ENCODE results near the gene SEBOX. TPM values are rescaled to one million over a fixed set of nuclear protein-coding genes. Genes with fewer than 3 reads are reported as not detected.

The SEBOX gene
- total RNA-seq, 2 donors from 2014 or later: not detected

- TF ChIP-seq POLR2AphosphoS5 (IDR thresholded peaks at IDR 0.05) (no peak), POLR2A (IDR thresholded peaks at IDR 0.05) (no peak)
- TF ChIP-seq, protein P1, sequence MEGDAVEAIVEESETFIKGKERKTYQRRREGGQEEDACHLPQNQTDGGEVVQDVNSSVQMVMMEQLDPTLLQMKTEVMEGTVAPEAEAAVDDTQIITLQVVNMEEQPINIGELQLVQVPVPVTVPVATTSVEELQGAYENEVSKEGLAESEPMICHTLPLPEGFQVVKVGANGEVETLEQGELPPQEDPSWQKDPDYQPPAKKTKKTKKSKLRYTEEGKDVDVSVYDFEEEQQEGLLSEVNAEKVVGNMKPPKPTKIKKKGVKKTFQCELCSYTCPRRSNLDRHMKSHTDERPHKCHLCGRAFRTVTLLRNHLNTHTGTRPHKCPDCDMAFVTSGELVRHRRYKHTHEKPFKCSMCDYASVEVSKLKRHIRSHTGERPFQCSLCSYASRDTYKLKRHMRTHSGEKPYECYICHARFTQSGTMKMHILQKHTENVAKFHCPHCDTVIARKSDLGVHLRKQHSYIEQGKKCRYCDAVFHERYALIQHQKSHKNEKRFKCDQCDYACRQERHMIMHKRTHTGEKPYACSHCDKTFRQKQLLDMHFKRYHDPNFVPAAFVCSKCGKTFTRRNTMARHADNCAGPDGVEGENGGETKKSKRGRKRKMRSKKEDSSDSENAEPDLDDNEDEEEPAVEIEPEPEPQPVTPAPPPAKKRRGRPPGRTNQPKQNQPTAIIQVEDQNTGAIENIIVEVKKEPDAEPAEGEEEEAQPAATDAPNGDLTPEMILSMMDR (IDR thresholded peaks at IDR 0.05): no peak
These were observed 31.0 kb upstream of the SEBOX start for GRCh38 chr17:28395968-28396367.

GRCh38 chr17:28395426-28395825 is 30.4 kb upstream of the SEBOX start:
- WGBS: 42% methylated on average over 2 of the region's 2 CpGs
- DNase-seq (ENCODE audit: low spot score): no peak
- Histone ChIP-seq H3K4me3 (no peak overlapping the region), H3K9me3 (no peaks in the 10 kb centered on the region), H3K36me3 (peaks cover 0 to 11% of the 10 kb centered on the region in 2 donors), H3K27me3 (replicated peaks; ENCODE audit: insufficient read depth) (no peaks in the 10 kb centered on the region), H3K4me1 (replicated peaks) (no peaks in the 10 kb centered on the region), H3K27ac (no peak overlapping the region)
- intact Hi-C loops (cut with DNase I): no loop called here
- TF ChIP-seq, protein P1 (IDR thresholded peaks at IDR 0.05): no peak
- TF ChIP-seq POLR2A (IDR thresholded peaks at IDR 0.05): no peak
- TF ChIP-seq POLR2AphosphoS5 (IDR thresholded peaks at IDR 0.05): no peak

More at GRCh38 chr17:28395968-28396367, 31.0 kb upstream of the SEBOX start:
- no peak overlapping the region for H3K27ac ChIP-seq
- 86% methylated on average over 6 of the region's 6 CpGs for WGBS
- H3K4me1 ChIP-seq (replicated peaks): no peaks in the 10 kb centered on the region
- H3K9me3 ChIP-seq: no peaks in the 10 kb centered on the region
- H3K4me3 ChIP-seq: no peak overlapping the region
- intact Hi-C loops (cut with DNase I): no loop called here
- peaks cover 0 to 11% of the 10 kb centered on the region in 2 donors for H3K36me3 ChIP-seq
- no peak for DNase-seq (ENCODE audit: low spot score)
- no peaks in the 10 kb centered on the region for H3K27me3 ChIP-seq (replicated peaks; ENCODE audit: insufficient read depth)

DNA sequence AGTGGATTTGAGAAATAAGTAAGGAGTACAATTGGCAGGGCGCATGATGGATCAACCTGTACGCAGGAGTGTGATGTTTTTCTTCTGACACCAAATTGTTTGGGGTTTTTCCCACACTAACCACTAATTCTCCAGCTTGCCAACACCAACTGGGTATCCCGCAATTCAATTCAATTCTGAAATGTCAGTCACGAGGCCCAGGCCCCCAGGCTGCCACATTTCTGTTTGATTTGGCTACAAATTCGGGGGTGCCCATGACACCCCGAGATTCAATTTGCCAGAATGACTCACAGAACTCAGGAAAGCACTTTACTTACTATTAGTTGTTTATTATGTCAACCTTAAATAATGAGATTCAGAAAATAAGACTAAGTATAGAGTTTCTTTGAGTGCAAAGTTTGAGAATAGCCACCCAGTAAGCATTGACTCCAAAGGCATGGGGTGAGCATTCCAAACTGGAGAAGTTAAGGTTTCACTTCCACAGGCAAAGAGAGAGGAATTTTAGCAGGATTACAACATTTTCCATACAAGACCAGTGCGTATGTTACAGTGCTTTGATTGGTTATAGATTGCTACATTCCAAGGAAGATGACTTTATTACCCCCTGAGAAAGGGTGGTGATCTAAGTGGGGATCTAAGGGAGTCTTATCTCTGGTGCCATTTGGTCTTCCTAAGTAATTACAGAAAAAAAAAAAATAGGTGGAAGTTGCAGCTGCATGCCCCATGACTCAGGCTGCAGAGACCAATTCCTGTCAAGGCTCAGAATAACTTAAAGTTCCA is 29.5 kb upstream of the SEBOX start:
- TF ChIP-seq POLR2AphosphoS5 (IDR thresholded peaks at IDR 0.05): no peak
- no peak for TF ChIP-seq POLR2A (IDR thresholded peaks at IDR 0.05)
- TF ChIP-seq, protein P1 (IDR thresholded peaks at IDR 0.05): no peak
- H3K36me3 ChIP-seq: peaks cover 0 to 11% of the 10 kb centered on the region in 2 donors
- DNase-seq (ENCODE audit: low spot score): no peak
- no peaks in the 10 kb centered on the region for H3K27me3 ChIP-seq (replicated peaks; ENCODE audit: insufficient read depth)
- intact Hi-C loops (cut with DNase I): no loop called here
- no peaks in the 10 kb centered on the region for H3K9me3 ChIP-seq
- WGBS: 76% methylated on average over 7 of the region's 7 CpGs
- no peak overlapping the region for H3K4me3 ChIP-seq
- no peak overlapping the region for H3K27ac ChIP-seq
- no peaks in the 10 kb centered on the region for H3K4me1 ChIP-seq (replicated peaks)

DNA sequence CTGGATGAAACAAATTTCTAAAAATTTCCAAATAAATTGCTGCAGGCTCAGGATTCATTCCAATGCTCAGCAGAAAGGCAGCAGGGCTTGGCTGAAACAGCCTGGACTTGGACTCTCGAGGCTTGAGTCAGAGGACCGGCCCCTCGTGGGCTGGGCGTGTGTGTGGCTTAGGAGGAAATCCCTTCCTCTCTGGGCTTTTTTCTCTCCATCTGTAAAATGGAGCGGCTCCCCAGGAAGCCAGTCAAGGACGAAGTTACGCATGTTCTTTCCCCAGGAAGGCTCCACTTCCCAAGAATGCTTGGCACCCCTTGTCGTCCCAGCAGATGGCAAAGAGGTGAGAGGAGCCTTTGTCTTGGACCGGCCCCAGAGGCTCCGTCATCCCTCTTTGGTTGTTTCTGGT is 27.5 kb upstream of the SEBOX start:
- no peaks in the 10 kb centered on the region for H3K4me1 ChIP-seq (replicated peaks)
- no peaks in the 10 kb centered on the region for H3K27me3 ChIP-seq (replicated peaks; ENCODE audit: insufficient read depth)
- no peak for TF ChIP-seq POLR2AphosphoS5 (IDR thresholded peaks at IDR 0.05)
- TF ChIP-seq, protein P1 (IDR thresholded peaks at IDR 0.05): no peak
- TF ChIP-seq POLR2A (IDR thresholded peaks at IDR 0.05): no peak
- peaks cover 0 to 17% of the 10 kb centered on the region in 2 donors for H3K36me3 ChIP-seq
- no peaks in the 10 kb centered on the region for H3K9me3 ChIP-seq
- intact Hi-C loops (cut with DNase I): no loop called here
- 65% methylated on average over 10 of the region's 10 CpGs for WGBS
- DNase-seq (ENCODE audit: low spot score): no peak
- no peak overlapping the region for H3K4me3 ChIP-seq
- no peak overlapping the region for H3K27ac ChIP-seq

GRCh38 chr17:28391401-28391800 is 26.4 kb upstream of the SEBOX start:
- Histone ChIP-seq H3K27ac (no peak overlapping the region), H3K9me3 (no peaks in the 10 kb centered on the region), H3K4me3 (no peak overlapping the region), H3K4me1 (replicated peaks) (no peaks in the 10 kb centered on the region), H3K36me3 (peaks cover 0 to 12% of the 10 kb centered on the region in 2 donors), H3K27me3 (replicated peaks; ENCODE audit: insufficient read depth) (no peaks in the 10 kb centered on the region)
- intact Hi-C loops (cut with DNase I): no loop called here
- no peak for DNase-seq (ENCODE audit: low spot score)
- WGBS: 43% methylated on average over 2 of the region's 2 CpGs
- TF ChIP-seq, protein P1 (IDR thresholded peaks at IDR 0.05): no peak
- TF ChIP-seq POLR2A (IDR thresholded peaks at IDR 0.05): no peak
- TF ChIP-seq POLR2AphosphoS5 (IDR thresholded peaks at IDR 0.05): no peak

Measured in prostate gland (tissue), 2 donors.